NCI-H510A treated with DMSO at 0.1 percent for 48 hours (cell line): ENCODE results near the gene ZMYM2.
"Not testable (repeated sequence)": the region's sequence is repeated elsewhere in the genome, so short reads cannot be mapped to it uniquely, and the experiment has no call there.

Experiments
- DNase-seq: peaks from one replicate; lab custom pipeline; 2025; lab: John Stamatoyannopoulos, UW

ZMYM2 gene

DNA sequence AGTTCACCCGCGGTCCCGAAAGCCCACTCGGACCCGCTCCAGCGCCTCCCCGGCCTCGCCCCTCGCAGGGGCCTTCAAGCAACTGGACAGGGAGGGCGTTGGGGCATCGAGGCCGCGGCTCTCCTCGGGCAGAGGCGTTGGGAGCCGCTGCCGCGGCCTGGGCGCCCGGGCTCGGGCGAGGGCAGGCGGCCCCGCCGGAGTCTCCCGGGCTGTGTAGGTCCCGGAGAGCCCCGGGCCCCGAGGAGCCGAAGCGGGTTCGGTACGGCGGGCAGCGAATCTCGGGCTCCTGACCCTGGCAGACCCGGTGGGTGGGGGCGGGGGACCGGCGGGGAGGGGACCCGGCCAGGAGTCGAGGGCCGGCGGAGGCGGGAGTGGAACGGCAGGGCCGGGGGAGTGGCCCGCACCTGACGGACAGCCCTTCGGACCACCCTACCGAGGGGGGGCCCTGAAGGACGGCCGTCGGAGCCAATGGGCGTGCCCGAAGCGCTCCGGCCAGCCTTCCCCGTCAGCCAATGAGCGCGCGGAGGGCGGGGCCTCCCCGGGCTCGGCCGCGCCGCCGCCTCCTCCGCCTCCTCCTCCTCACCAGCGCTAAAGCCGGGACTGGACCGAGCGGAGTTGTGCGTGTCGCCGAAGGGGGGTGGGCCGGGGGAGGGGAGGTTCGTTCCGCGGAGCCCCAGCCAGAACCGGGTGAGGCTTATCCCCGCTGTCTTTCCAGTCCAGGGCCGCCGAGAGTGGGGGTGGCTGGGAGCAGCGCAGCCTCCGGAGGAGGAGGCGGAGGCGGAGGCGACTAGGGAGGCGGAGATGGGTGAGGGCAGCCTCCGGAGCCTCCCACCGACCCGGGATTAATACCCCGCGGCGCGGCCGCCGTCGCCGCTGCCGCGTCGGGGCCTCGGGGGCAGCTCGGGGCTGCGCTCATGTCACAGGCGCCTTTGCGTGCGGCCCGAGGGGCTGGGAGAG lies at the start of gene ZMYM2:
Gene ZMYM2, plus strand, starts transcription at position 573 of the 957 bp plus-strand sequence. CDS start 34,346 bp downstream, outside the sequence.
- peak; percentile 84 for DNase-seq

DNA sequence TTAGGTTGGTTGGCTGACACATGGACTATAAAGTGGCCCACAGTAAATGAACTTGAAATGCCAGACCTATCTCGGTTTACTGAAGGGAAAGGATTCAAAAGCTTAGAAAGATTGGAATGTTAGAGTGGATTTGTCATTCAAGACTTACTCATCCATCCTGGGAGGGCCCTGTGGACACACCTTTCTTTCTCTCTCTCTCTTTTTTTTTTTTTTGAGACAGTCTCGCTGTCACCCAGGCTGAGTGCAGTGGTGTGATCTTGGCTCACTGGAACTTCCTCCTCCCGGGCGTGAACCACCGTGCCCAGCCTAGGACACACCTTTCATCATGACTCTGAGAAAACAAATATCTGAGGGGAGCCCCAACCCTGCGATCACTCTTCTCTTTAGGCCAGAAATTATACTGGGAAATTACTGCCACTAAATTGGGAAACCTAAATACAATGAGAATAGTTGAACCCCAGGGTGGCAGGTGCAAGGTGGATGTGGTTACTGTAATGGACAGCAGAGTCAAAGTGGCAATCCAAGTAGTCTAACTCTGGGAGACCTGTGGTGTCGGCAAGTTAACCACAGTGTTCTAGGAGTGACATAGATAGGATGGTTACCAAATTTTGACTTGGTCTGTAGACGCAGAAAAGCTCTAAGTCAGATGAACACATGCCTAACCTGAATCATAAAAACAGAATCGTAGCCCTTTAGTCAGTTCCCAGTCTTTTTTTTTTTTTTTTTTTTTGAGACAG lies 48.0 kb upstream of the ZMYM2 start:
- DNase-seq: no peak

DNA sequence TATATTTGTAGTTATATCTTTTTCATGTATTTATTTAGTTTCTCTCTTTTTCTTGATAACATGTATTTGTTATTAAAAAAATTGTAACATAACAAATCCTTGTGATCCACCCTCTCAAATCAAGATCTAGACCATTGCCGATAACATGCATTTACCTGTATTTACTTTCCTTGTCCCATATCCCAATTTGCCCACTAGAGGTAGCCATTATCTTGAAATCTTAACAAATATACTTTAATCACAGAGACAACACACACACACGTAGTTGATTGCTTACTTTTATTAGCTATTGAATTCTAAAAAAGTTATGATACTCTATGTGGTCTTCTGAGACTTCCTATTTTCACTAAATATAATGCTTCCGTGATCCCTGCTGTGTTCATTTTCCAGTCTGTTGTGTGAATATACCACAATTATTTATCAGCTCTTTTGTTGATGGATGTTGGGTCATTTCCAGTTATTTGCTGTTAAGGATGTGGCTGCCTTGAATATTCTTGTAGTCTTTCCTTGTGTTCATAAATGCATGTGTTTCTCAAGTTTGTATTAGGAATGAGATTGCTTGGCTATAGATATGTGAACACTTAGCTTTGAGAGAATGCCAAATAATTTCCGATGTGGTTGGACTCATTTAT lies 31.3 kb upstream of the ZMYM2 start:
- peak; percentile 19 for DNase-seq

DNA sequence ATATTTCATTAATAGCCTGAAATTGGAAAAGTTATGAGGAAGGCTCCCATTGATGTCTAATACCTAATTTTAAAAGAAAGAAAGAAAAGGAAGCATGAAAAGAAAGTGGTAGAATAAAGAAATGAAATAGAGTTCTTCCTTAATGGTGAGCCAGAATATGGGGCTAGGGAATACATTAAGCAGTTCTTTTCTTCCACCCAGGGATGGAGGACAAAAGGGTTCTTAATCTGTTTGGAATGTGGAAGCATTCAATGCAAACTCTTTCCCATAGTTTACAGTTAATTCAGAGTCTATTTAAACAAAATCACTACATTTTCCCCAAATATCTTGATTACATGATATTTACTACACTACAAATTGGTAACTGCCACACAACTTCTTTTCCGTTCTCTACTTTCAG lies 18.4 kb upstream of the ZMYM2 start:
- DNase-seq: no peak

DNA sequence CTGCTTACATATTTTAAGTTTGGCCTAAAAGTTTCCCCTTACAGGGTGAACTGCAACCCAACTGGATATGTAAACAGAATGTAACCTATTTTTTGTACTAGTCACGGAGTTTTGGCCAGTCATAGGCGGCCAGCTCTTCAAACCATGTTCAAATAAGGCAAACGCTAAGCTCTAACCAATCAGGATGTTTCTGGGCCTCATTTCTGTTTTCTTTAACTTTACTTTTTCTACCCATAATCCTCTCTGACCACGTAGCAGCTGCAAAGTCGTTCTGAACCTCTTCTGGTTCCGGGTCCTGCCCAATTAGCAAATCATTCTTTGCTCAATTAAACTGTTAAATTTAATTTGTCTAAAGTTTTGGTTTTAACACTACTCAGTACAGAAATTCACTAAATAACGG lies 8.2 kb upstream of the ZMYM2 start:
- no peak for DNase-seq

DNA sequence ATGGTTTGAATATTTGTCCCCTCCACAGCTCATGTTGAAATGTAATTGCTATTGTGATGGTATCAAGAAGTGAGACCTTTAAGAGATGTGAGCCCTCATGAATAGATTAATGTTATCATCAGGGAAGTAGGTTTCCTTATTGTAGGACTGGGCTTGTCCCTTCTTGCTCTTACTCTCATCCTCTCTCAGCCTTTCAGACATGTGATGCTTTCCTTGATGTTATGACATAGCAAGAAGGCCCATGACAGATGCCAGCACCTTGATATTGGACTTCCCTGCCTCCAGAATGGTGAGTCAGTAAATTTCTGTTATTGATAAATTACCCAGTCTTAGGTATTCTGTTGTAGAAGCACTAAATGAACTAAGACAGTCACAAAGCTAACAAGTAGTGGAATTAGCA lies 5.7 kb upstream of the ZMYM2 start:
- no peak for DNase-seq

DNA sequence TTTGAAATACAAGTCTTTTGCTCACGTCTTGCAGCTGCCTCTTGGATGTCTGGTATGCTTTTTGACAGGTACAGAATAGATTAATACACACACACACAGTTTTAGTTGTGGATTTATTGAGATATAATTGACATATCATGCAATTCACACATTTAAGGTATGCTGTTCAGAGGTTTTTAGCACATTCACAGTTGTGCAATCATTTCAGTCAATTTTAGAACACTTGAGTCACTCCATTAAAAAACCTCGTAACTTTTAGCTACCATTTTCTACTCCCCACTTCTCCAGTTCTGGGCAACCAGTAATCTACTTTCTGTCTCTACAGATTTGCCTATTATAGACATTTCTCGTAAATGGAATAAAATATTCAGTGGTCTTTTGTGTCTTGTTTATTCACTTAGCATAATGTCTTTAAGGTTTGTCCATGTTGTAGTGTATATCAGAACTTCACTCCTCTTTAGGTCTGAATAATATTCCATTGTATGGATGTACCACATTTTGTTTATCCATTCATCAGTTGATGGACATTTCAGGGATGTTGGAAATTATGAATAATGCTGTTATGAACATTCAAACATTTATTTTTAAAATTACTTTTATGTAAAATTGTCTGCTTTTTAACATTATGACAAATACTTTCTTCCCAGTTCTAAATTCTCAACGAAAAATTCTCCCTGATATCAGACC lies 2.5 kb upstream of the ZMYM2 start:
- no peak for DNase-seq

DNA sequence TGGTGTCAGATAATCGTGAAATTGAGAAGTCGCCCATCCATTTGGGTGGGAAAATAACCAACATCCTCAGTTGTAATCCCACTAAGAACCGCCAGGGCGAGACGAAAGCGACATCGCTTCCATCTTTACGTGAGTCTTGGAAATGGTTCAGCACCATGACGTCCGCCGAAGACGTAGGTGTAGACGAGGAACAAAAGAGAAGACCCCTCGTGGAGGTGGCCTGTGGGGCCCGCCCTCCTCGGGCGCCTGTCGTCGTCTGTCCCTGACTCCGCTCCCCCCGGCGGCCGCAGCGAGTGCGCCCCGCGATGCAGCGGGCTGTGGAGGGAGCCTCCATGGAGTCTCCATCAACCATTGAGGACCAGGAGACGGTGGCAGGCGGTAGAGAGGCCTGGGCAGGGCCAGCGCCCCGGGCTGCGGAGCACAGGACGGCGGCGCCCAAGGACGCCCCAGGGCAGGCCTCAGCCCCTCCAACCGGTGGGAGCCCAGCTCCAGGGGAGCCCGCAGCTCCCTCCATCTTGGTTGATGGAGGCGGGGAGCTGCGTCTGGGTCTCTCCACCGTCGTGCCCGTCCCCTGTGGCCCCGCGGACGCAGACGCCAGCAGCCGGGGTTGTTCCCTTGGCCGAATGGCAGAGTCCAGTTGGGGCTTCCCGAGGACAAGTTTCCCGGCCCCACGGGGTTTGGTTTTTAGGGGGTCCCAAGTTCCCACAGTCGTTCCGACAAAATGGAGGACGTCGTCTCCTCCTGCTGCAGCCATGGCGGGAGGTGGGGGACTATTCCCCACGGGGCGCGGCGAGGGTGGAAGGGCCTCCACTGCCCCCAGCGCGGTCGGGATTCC lies 990 bp upstream of the ZMYM2 start:
- DNase-seq: peak; percentile 68

DNA sequence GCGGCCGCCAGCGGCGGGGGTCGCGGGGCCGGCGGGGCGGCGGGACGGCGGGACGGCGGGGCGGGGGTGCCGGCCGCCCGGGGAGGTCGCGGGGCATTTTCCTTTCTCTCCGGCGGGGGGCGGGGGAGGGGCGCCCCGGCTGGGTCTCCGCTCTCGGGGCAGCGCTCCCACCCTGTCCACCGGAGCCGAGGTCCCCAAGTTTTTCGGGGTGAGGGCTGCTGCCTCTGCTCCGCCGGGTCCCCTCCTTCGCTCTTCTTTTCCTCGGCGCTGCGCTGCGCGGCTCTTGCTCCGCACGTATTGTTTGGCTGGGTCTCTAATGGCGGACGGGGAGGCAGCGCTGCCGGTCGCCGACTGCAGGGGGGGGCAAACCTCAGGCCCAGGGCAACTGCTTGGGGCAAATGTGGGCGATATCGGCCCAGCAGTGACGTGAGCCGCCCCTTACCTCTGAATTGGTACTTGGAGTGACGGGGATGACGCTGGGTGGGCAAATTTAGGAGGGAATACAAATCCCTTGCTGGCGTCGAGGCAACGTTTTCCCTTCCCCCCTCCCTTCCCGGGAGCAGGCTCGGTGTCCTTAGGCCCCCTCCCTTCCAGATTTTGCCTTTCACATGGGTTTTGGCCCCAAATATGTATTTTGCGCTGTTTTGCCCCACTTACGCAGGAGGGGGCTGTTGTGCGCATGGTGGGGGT lies 759 bp downstream of the ZMYM2 start:
- peak; percentile 19 for DNase-seq

DNA sequence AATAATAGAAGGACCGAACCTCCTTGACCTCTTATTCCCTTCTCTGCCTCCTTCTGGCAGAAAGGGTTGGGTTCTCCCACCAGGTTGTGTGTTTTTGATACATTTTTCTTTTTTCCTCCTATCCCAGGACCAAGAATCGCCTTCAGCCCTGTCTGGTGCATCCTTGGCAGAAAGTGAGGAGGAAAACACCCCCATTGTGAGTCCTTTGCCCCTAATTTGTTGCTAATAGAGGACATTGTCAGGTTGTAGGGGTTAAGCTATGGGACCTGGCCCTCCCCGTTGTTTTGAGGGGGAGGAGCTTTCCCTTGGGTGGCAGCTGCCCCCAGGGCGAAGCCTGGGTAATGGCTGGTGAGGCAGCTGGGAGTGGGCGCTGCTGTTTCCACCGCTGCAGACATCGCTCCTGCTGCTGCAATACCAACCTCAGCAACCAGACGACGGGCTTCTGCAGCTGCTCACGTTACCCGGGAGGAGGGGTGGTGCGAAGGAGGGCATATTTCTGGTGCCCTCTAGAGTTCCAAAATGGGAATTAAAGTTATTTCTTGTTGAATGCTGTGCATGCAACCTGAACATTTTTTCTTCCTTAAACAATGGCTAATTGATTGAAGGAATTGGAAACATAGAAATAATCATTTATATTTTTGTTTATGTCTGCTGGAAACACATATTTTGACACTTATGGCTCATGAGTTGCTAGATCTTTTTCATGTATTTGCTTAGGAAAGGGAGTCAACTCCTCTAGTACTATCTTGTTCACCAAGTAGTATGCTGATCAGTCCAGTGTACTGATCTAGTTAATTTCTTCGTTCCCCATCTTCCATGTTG lies 1.5 kb downstream of the ZMYM2 start:
- DNase-seq: peak; percentile 86

DNA sequence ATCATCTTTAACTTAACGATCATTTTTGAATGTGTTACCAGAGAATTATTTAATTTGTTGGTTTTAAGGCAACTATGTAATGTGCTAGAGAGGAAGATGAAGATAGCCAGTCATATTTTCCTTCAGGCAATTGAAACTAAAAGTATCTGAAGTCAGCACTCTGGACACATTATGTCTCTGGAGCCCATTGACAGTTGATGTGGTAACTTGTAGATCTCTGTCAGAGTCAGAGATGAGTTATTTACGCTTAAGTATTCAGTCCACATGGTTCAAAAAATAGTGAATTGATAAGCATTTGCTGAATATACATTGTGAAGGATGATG lies 2.1 kb downstream of the ZMYM2 start:
- no peak for DNase-seq

DNA sequence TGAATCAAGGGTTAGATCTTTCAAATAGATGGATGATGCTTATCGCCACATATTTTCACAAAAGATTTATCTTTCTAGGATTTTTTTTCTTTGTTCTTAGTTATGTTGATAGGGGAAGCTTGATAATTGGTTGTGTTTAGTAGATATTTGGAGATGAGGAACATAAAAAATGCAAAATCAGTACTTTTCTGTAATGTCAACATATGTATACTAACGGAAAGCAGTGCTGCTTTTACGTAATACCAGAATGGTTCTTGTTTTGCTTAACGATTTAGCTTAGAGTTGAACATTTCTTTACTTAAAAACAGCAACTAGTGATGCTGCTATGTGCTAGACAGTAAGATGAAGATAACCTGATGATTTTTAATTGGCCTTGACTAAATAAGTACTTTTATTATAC lies 3.0 kb downstream of the ZMYM2 start:
- DNase-seq: no peak

DNA sequence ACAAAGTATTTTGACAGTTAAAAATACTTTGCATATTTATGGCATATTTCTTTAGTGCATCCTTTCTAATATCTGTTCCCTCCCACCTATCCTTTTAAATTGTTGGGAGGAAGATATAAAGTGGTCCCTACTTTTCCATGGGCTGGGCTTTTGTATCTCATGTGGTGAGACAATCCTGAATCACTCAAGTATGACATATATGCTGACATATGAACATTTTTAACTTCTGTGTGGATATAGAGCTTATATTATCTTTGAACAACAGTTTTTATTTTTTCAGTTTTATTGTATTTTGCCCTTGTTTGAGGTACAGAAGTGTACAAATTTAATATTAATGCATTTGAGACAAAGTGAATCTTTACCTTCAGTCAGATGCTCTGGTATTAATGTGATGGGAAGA lies 3.4 kb downstream of the ZMYM2 start:
- no peak for DNase-seq

DNA sequence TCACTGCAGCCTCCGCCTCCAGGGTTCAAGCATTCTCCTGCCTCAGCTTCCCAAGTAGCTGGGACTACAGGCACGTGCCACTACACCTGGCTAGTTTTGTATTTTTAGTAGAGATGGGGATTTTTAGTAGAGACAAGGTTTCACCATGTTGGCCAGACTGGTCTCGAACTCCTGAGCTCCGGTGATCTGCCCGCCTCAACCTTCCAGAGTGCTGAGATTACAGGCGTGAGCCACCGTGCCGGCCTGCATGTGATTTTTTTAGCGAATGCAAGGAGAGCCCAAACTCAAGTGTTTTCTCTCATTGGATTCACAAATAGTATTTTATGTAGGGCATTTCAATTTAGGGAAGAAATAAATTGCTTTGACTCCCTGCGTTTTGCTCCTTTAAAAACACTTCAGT lies 4.4 kb downstream of the ZMYM2 start:
- no peak for DNase-seq

DNA sequence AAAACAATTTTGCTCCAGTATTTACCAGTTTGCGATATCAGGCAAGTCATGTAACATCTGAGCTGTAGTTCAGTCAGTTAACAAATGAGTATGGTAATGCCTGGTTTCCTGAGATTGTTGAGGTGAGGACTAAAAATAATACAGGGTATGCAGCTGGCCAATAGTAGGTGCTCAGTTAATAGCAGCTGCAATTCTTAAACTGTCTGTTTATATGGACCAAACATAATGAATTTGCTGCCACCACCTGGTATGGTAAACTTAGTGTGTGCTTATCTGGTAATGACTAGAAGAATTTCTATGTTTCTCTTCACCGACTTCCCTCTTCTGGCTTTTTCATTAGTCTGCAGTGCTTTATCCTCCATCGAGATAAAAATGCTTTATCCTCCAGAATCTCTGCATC lies 9.1 kb downstream of the ZMYM2 start:
- no peak for DNase-seq

DNA sequence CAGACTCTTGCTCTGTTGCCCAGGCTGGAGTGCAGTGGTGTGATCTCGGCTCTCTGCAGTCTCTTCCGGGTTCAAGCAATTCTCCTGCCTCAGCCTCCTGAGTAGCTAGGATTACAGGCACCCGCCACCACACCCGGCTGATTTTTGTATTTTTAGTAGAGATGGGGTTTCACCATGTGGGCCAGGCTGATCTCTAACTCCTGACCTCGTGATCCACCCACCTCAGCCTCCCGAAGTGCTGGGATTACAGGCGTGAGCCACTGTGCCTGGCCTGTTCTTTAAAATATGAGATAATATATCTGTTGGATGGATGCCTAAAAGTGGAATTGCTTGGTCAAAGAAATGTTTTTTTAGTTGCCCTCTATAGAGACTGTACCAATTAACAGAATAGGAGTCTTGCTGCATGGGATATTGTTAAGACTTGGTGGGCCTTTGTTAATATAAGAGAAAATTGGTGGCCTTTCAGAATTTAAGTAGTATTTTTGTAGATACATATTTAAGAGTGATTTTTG lies 16.0 kb downstream of the ZMYM2 start:
- not testable (repeated sequence) for DNase-seq

DNA sequence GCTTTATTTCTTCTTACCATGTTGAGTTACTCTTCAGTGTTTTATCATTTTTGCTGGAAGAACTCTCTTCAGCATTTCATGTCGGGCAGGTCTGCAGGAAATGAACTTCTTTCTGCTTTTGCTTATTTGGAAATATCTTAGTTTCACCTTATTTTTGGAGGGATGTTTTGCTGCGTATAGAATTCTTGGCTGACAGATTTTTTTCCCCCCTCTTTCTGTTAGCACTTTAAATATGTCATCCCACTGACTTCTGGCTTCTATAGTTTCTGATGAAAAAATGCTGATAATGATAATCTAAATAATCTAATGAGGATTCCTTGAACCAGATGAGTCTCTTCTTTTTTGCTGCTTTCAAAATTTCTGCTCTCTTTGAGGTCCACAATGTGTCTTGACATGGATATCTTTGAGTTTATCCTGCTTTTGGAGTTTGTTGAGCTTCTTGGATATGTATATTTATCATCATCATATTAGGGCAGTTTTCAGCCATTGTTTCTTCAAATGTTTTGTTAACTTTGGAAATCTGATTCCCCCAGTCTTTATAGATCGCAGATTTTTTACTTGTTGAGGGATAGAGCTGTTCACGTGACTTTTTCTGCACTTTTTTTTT lies 20.4 kb downstream of the ZMYM2 start:
- DNase-seq: no peak

DNA sequence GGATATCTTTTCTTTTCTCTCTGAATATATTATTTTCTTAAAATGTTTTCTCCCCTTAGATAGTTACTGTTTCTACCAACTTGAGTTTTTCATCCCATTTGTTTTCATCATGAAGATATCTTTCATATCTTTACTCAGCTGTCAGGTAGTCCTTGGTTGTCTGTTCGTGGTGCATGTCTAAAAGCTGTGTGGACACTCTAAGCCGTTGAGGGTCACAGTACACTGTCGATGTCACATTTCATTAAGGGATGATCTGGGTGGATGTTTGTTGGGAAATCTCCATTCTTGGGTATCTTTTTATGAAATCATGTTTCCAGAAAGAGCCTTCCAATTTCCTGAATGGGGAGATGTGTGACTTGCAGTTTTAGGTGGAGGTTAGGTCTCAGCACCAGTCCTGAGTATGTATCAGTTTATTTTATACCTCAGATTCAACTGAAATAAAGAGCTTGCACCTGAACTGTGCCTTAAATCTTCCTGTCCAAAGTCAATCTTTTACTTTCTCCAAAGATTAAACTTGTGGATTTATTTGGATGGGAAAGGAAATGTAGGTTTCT lies 23.2 kb downstream of the ZMYM2 start:
- DNase-seq: no peak
